Measurements from ENCODE around the gene MOSPD2.

The MOSPD2 gene

GRCh38 chrX:14932136-14932535, 58.9 kb downstream of the MOSPD2 start:
- Mint-ChIP-seq H3K4me3 (no peak overlapping the region), H3K9me3 (no peaks in the 10 kb centered on the region), H3K27me3 (no peaks in the 10 kb centered on the region), H3K36me3 (no peaks in the 10 kb centered on the region), H3K4me1 (no peaks in the 10 kb centered on the region), H3K27ac (no peak overlapping the region)

DNA sequence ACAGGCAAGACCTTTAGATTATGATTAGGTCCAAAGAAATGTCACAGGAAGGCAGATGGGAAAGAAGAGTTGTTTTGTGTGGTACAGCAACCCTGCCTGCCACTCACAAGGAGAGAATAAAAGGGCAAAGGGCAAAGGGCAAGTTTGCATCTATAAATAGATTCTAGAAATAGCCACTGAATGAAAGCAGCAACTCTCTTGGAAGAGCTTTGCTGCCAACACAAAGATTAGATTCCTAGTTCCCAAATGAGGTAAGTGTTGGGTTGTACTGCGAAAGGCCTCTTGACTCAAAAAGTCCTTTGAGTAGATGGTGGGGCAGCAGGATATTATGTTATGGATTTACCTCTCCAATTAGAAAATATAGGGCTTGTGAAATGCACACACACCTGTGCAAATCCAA, 61.2 kb downstream of the MOSPD2 start:
- no peaks in the 10 kb centered on the region for H3K4me1 Mint-ChIP-seq
- H3K36me3 Mint-ChIP-seq: no peaks in the 10 kb centered on the region
- H3K27ac Mint-ChIP-seq: no peak overlapping the region
- no peak overlapping the region for H3K4me3 Mint-ChIP-seq
- H3K27me3 Mint-ChIP-seq: no peaks in the 10 kb centered on the region
- H3K9me3 Mint-ChIP-seq: no peaks in the 10 kb centered on the region

GRCh38 chrX:14936561-14936960, 63.3 kb downstream of the MOSPD2 start:
- Mint-ChIP-seq H3K27ac (no peak overlapping the region), H3K4me3 (no peak overlapping the region), H3K4me1 (no peaks in the 10 kb centered on the region), H3K27me3 (no peaks in the 10 kb centered on the region), H3K9me3 (no peaks in the 10 kb centered on the region), H3K36me3 (no peaks in the 10 kb centered on the region)

- H3K36me3 Mint-ChIP-seq: no peaks in the 10 kb centered on the region
- no peaks in the 10 kb centered on the region for H3K4me1 Mint-ChIP-seq
- H3K9me3 Mint-ChIP-seq: no peaks in the 10 kb centered on the region
- H3K4me3 Mint-ChIP-seq: no peak overlapping the region
- H3K27me3 Mint-ChIP-seq: no peaks in the 10 kb centered on the region
- no peak overlapping the region for H3K27ac Mint-ChIP-seq
Observed at GRCh38 chrX:14939644-14940043, 66.4 kb downstream of the MOSPD2 start.

GRCh38 chrX:14941301-14941700, 68.1 kb downstream of the MOSPD2 start:
- H3K4me1 Mint-ChIP-seq: no peaks in the 10 kb centered on the region
- H3K36me3 Mint-ChIP-seq: no peaks in the 10 kb centered on the region
- H3K9me3 Mint-ChIP-seq: no peaks in the 10 kb centered on the region
- H3K27ac Mint-ChIP-seq: no peak overlapping the region
- H3K27me3 Mint-ChIP-seq: no peaks in the 10 kb centered on the region
- H3K4me3 Mint-ChIP-seq: no peak overlapping the region

- no peaks in the 10 kb centered on the region for H3K9me3 Mint-ChIP-seq
- H3K27me3 Mint-ChIP-seq: no peaks in the 10 kb centered on the region
- no peak overlapping the region for H3K4me3 Mint-ChIP-seq
- H3K27ac Mint-ChIP-seq: no peak overlapping the region
- no peaks in the 10 kb centered on the region for H3K4me1 Mint-ChIP-seq
- no peaks in the 10 kb centered on the region for H3K36me3 Mint-ChIP-seq
Observed at GRCh38 chrX:14942341-14942740, 69.1 kb downstream of the MOSPD2 start.

- Mint-ChIP-seq H3K27ac (no peak overlapping the region), H3K27me3 (no peaks in the 10 kb centered on the region), H3K36me3 (no peaks in the 10 kb centered on the region), H3K4me1 (no peaks in the 10 kb centered on the region), H3K9me3 (no peaks in the 10 kb centered on the region), H3K4me3 (no peak overlapping the region)
Observed at GRCh38 chrX:14943962-14944361, 70.7 kb downstream of the MOSPD2 start.

DNA sequence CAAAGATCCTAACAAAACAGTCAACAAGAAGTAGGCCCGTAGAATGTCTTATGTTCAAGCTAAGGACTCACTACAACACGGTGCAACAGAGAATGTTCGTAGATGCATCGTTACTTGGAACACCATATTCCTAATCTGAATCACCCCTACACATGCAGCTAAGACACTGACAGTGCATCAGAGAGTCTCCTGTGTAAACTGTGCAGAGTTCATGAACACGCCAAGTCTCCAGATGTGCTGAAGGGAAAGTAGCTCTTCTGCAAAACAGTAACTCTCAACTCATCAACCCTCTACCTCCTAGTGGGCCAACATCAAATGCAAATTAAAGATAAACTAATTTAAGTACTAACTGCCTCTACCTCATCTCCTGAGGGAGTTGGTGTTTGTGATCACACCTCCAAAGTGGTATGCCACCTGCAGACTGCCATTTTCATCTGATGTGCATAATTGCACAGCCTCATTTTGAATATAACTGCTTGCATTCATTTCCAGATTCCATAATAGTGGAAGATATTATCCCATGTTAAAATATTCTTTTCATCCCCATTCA, 73.5 kb downstream of the MOSPD2 start:
- no peaks in the 10 kb centered on the region for H3K4me1 Mint-ChIP-seq
- H3K4me3 Mint-ChIP-seq: no peak overlapping the region

DNA sequence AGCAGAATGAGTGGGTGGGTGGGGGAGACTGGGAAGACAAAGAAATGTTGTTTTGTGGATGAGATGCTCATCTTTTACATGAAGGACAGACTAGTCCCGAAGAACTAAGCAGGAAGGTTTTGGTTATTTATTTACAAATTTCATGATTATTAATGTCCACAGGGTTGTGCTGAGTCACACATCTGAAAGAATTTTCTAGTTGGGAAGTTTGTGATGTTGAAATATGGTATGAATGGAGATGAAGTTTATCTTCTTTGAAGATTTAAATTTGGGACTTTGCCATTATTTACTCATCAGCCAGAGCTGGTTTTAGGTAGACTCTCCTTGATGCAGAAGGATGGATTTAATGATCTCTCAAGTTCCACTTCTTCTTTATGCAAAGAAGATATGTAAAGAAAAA, 75.5 kb downstream of the MOSPD2 start:
- Mint-ChIP-seq H3K27me3 (peaks cover 2% of the 10 kb centered on the region), H3K27ac (no peak overlapping the region), H3K36me3 (no peaks in the 10 kb centered on the region), H3K9me3 (no peaks in the 10 kb centered on the region), H3K4me1 (no peaks in the 10 kb centered on the region), H3K4me3 (no peak overlapping the region)

More for the DNA sequence above, 73.5 kb downstream of the MOSPD2 start:
- Mint-ChIP-seq H3K27ac (no peak overlapping the region), H3K9me3 (no peaks in the 10 kb centered on the region), H3K27me3 (peaks cover 2% of the 10 kb centered on the region), H3K36me3 (no peaks in the 10 kb centered on the region)

DNA sequence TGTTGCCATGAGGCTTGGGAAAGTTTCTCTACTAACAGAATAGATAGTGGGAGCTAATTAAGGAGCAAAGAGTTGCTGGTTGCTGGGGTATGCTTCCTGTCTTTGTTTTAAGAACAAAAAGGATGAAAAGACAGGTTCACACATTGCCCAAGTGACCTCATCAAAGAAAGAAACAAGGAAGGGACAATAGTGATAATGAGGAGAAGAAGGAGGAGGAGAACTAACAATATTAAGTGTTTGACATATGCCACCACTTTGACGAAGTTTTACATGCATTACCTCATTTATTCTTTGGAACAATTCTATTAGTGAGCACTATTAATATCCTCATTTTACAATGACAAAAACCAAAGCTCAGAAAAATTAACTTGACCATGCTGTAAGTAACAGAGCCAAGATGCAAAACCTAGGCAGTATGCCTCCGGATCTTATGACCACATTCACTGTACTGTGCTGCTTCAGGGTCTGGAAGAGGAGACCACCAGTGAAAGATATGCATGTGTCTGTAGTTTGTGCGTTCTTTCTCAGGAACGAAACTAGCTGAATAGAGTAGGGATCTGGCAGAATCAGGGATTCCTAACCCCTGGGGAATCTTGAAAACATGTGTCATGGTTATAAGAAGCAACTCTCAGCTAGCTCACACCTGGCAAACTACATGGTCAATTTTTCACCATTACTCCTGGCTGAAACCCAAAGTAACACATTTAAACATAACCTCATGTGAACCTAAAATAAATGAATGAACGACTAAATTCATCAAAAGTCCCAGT, 83.8 kb downstream of the MOSPD2 start:
- H3K27me3 Mint-ChIP-seq: no peaks in the 10 kb centered on the region
- H3K36me3 Mint-ChIP-seq: no peaks in the 10 kb centered on the region
- H3K27ac Mint-ChIP-seq: no peak overlapping the region
- H3K4me3 Mint-ChIP-seq: no peak overlapping the region
- H3K9me3 Mint-ChIP-seq: no peaks in the 10 kb centered on the region
- no peaks in the 10 kb centered on the region for H3K4me1 Mint-ChIP-seq

- no peaks in the 10 kb centered on the region for H3K27me3 Mint-ChIP-seq
- H3K9me3 Mint-ChIP-seq: no peaks in the 10 kb centered on the region
- H3K36me3 Mint-ChIP-seq: no peaks in the 10 kb centered on the region
- H3K4me1 Mint-ChIP-seq: no peaks in the 10 kb centered on the region
- H3K27ac Mint-ChIP-seq: no peak overlapping the region
- no peak overlapping the region for H3K4me3 Mint-ChIP-seq
Observed at GRCh38 chrX:14963447-14964236, 90.4 kb downstream of the MOSPD2 start.

DNA sequence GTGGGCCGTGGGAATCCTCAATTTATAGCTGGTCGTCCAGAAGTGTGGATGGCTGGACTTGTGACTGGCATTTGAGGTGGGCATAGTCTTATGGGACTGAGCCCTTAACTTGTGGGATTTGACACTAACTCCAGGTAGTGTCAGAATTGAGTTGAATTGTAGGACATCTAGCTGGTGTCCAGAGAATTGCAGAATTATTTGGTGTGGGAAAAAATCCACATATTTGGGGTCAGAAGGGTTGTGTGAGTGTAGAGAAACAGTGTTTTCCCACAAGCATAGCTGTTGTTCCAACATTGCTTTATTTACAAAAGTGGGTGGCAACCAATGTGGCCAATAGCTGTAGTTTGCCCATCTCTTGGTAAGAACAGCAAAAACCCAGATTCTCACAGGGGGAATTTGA, 91.3 kb downstream of the MOSPD2 start:
- Mint-ChIP-seq H3K4me3 (no peak overlapping the region), H3K27ac (no peak overlapping the region), H3K27me3 (no peaks in the 10 kb centered on the region), H3K9me3 (no peaks in the 10 kb centered on the region), H3K4me1 (no peaks in the 10 kb centered on the region), H3K36me3 (no peaks in the 10 kb centered on the region)
